MM.1S (cell line): ENCODE results near the gene RARA.
"Not testable (repeated sequence)": the region's sequence is repeated elsewhere in the genome, so short reads cannot be mapped to it uniquely, and the experiment has no call there.

Experiments used
- DNase-seq: peaks from one replicate; pipeline ENCODE4 v3.0.0-alpha.2; 2015
- H2AFZ ChIP-seq: fragments of 300-600 bp; sonication (generic); 2 replicates; pipeline ENCODE4 v1.6.0; 2016; ENCODE audit warnings: antibody characterized with exemption, low read length
- H3F3A ChIP-seq: fragments of 300-600 bp; sonication (generic); 2 replicates; pipeline ENCODE4 v1.6.1; 2016; ENCODE audit warnings: mild to moderate bottlenecking, antibody characterized with exemption, low read length, moderate library complexity, mixed read lengths; ENCODE audit not compliant: insufficient read depth
- H3K27ac ChIP-seq: fragments of 300-600 bp; sonication (generic); 2 replicates; pipeline ENCODE4 v1.5.1; 2016; ENCODE audit warnings: mild to moderate bottlenecking, low read length
- H3K27me3 ChIP-seq: fragments of 300-600 bp; sonication (generic); replicated peaks from 2 replicates; pipeline ENCODE4 v1.6.0; 2016; ENCODE audit warnings: low read length; ENCODE audit not compliant: insufficient read depth
- H3K36me3 ChIP-seq: fragments of 300-600 bp; sonication (generic); replicated peaks from 2 replicates; pipeline ENCODE4 v1.6.1; 2016; ENCODE audit warnings: mild to moderate bottlenecking, low read length, mixed read lengths; ENCODE audit not compliant: insufficient read depth
- H3K4me1 ChIP-seq: fragments of 300-600 bp; sonication (generic); 2 replicates; pipeline ENCODE4 v1.6.1; 2016; ENCODE audit warnings: low read length, mixed read lengths
- H3K4me2 ChIP-seq: fragments of 300-600 bp; sonication (generic); 2 replicates; pipeline ENCODE4 v1.6.0; 2016; ENCODE audit warnings: low read depth, low read length
- H3K4me3 ChIP-seq: fragments of 300-600 bp; sonication (generic); 2 replicates; pipeline ENCODE4 v1.5.1; 2016; ENCODE audit warnings: low read length, mixed read lengths
- H3K79me2 ChIP-seq: fragments of 300-600 bp; sonication (generic); 2 replicates; pipeline ENCODE4 v1.6.1; 2016; ENCODE audit warnings: mixed run types, low read length, mixed read lengths
- H3K9ac ChIP-seq: fragments of 300-600 bp; sonication (generic); 2 replicates; pipeline ENCODE4 v1.6.1; 2016; ENCODE audit warnings: low read length, mixed read lengths
- H3K9me2 ChIP-seq: fragments of 300-600 bp; sonication (generic); replicated peaks from 2 replicates; pipeline ENCODE4 v1.6.1; 2016; ENCODE audit warnings: mild to moderate bottlenecking, low read length, mixed read lengths; ENCODE audit not compliant: insufficient read depth
- H3K9me3 ChIP-seq: fragments of 300-600 bp; sonication (generic); replicated peaks from 2 replicates; pipeline ENCODE4 v1.6.1; 2016; ENCODE audit warnings: mild to moderate bottlenecking, low read length, mixed read lengths; ENCODE audit not compliant: insufficient read depth
- H4K20me1 ChIP-seq: fragments of 300-600 bp; sonication (generic); 2 replicates; pipeline ENCODE4 v1.6.1; 2016; ENCODE audit warnings: mild to moderate bottlenecking, low read length, moderate library complexity, mixed read lengths; ENCODE audit not compliant: insufficient read depth
- EZH2 ChIP-seq: fragments of 300-600 bp; sonication (generic); optimal IDR thresholded peaks from 2 replicates; pipeline ENCODE3; 2017; ENCODE audit warnings: low read depth, mild to moderate bottlenecking, antibody characterized with exemption, low read length, mixed read lengths
- EZH2phosphoT487 ChIP-seq: fragments of 300-600 bp; sonication (generic); IDR thresholded peaks from 2 replicates; pipeline ENCODE4 v1.6.1; 2018; ENCODE audit warnings: antibody characterized with exemption, low read length
- TF ChIP-seq, protein P1 (sequence below): fragments of 300-600 bp; sonication (generic); IDR thresholded peaks from 2 replicates; pipeline ENCODE4 v1.5.1; 2016; ENCODE audit warnings: antibody characterized with exemption, low read length, mixed read lengths

Gene RARA

GRCh38 chr17:40364906-40365305 lies 55.9 kb downstream of the RARA start:
- H3K79me2 ChIP-seq = no peaks in the 10 kb centered on the region
- H3F3A ChIP-seq = no peaks in the 10 kb centered on the region
- no peak overlapping the region for H3K4me2 ChIP-seq
- H3K4me1 ChIP-seq = peaks cover 4% of the 10 kb centered on the region; the same call in 1 of the 2 replicates
- no peak overlapping the region for H3K27ac ChIP-seq
- H3K27me3 ChIP-seq = no peaks in the 10 kb centered on the region
- H3K9me3 ChIP-seq = no peaks in the 10 kb centered on the region
- TF ChIP-seq, protein P1, sequence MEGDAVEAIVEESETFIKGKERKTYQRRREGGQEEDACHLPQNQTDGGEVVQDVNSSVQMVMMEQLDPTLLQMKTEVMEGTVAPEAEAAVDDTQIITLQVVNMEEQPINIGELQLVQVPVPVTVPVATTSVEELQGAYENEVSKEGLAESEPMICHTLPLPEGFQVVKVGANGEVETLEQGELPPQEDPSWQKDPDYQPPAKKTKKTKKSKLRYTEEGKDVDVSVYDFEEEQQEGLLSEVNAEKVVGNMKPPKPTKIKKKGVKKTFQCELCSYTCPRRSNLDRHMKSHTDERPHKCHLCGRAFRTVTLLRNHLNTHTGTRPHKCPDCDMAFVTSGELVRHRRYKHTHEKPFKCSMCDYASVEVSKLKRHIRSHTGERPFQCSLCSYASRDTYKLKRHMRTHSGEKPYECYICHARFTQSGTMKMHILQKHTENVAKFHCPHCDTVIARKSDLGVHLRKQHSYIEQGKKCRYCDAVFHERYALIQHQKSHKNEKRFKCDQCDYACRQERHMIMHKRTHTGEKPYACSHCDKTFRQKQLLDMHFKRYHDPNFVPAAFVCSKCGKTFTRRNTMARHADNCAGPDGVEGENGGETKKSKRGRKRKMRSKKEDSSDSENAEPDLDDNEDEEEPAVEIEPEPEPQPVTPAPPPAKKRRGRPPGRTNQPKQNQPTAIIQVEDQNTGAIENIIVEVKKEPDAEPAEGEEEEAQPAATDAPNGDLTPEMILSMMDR = no peak
- TF ChIP-seq EZH2phosphoT487 (no peak), EZH2 (no peak)
- no peak for DNase-seq
- H3K36me3 ChIP-seq = no peaks in the 10 kb centered on the region
- no peak overlapping the region for H2AFZ ChIP-seq
- no peak overlapping the region for H3K4me3 ChIP-seq
- H3K9ac ChIP-seq = no peak overlapping the region
- no peaks in the 10 kb centered on the region for H3K9me2 ChIP-seq
- no peaks in the 10 kb centered on the region for H4K20me1 ChIP-seq

DNA sequence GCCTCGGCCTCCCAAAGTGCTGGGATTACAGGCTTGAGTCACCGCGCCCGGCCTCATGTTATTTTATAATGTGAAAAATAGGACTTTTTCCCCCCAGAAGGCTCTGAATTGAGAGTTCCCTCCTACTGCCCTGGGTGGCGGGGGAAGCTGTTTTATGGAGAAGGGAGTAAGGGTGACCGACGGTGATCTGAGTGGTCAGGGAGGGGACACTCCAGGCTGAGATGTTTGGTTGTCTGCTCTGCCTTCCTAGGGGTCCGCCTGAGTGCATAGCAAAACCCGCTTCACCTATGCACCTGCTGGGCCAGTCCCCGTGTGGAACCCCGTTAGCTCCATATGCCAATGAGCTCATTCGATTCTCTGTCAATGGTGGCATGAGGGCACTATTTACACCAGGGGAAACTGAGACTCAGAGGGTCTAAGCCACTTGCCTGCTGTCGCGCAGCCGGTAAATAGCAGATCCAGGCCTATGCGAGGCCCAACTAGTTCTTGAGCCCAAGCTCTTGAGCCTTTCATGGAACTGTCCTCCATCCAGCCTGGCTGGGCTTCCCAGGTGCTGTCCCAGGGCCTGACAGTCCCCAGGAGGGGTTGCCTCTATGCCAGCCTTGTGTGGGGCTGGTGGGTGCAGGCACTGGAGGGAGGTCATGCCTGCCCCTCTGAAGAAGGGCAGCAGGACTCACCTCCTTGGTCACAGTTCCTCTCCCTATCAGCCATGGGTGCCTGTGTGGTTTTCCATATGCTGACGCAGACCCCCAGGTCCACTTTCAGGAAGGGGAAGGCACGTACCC lies 57.3 kb downstream of the RARA start:
- no peaks in the 10 kb centered on the region for H3K9me3 ChIP-seq
- no peak overlapping the region for H3K4me2 ChIP-seq
- no peak for DNase-seq

GRCh38 chr17:40366861-40367518 lies 58.0 kb downstream of the RARA start:
- H3K79me2 ChIP-seq = no peaks in the 10 kb centered on the region
- no peak overlapping the region for H3K4me3 ChIP-seq
- no peaks in the 10 kb centered on the region for H3K9me3 ChIP-seq
- DNase-seq = no peak
- no peaks in the 10 kb centered on the region for H4K20me1 ChIP-seq
- no peaks in the 10 kb centered on the region for H3F3A ChIP-seq
- TF ChIP-seq EZH2 (no peak), EZH2phosphoT487 (no peak)
- TF ChIP-seq, protein P1 = no peak
- no peak overlapping the region for H3K4me2 ChIP-seq
- H3K4me1 ChIP-seq = peaks cover 5% of the 10 kb centered on the region
- H3K27me3 ChIP-seq = no peaks in the 10 kb centered on the region
- H3K36me3 ChIP-seq = no peaks in the 10 kb centered on the region
- H3K9ac ChIP-seq = no peak overlapping the region
- H3K9me2 ChIP-seq = no peaks in the 10 kb centered on the region
- H3K27ac ChIP-seq = no peak overlapping the region
- H2AFZ ChIP-seq = no peak overlapping the region

More for the DNA sequence above, 57.3 kb downstream of the RARA start:
- no peak overlapping the region for H3K9ac ChIP-seq
- H3K36me3 ChIP-seq = no peaks in the 10 kb centered on the region
- H3K9me2 ChIP-seq = no peaks in the 10 kb centered on the region
- no peak overlapping the region for H3K27ac ChIP-seq
- H3K79me2 ChIP-seq = no peaks in the 10 kb centered on the region
- H3K4me3 ChIP-seq = no peak overlapping the region
- TF ChIP-seq EZH2 = no peak
- TF ChIP-seq, protein P1 = no peak
- no peak for TF ChIP-seq EZH2phosphoT487
- no peaks in the 10 kb centered on the region for H3K27me3 ChIP-seq
- no peaks in the 10 kb centered on the region for H3F3A ChIP-seq
- H4K20me1 ChIP-seq = no peaks in the 10 kb centered on the region
- H2AFZ ChIP-seq = no peak overlapping the region
- peaks cover 4% of the 10 kb centered on the region; the same call in 1 of the 2 replicates for H3K4me1 ChIP-seq

- not testable (repeated sequence) for H3F3A ChIP-seq, H3K36me3 ChIP-seq, H3K9me3 ChIP-seq, DNase-seq, H3K4me1 ChIP-seq, H3K27ac ChIP-seq, H3K9ac ChIP-seq, H3K4me2 ChIP-seq, H3K27me3 ChIP-seq, H2AFZ ChIP-seq, H3K79me2 ChIP-seq, H3K4me3 ChIP-seq, H3K9me2 ChIP-seq, H4K20me1 ChIP-seq
Observed at GRCh38 chr17:40367728-40368127, 58.7 kb downstream of the RARA start.
